ENCODE data around the gene SLC35G6. TPM values are rescaled to one million over a fixed set of nuclear protein-coding genes. Genes with fewer than 3 reads are reported as not detected.
"Not testable (repeated sequence)": the region's sequence is repeated elsewhere in the genome, so short reads cannot be mapped to it uniquely, and the experiment has no call there.

Gene SLC35G6
- total RNA-seq, 2 donors from 2014 or later, result not detected

- Mint-ChIP-seq H3K27ac (peak overlapping the region; percentile 50), H3K4me1 (peaks cover 5% of the 10 kb centered on the region), H3K27me3 (no peaks in the 10 kb centered on the region), H3K4me3 (no peak overlapping the region), H3K36me3 (ENCODE audit: low read depth) (peaks cover 30% of the 10 kb centered on the region), H3K9me3 (no peaks in the 10 kb centered on the region)
- no peak for ATAC-seq (replicated peaks)
Observed at GRCh38 chr17:7467498-7467897, 13.7 kb upstream of the SLC35G6 start.

- Mint-ChIP-seq H3K27ac (no peak overlapping the region), H3K27me3 (no peaks in the 10 kb centered on the region), H3K4me3 (no peak overlapping the region)
Observed at GRCh38 chr17:7468290-7468689, 13.0 kb upstream of the SLC35G6 start.

GRCh38 chr17:7468804-7469389 is 12.3 kb upstream of the SLC35G6 start:
- Mint-ChIP-seq H3K4me1 (peaks cover 5% of the 10 kb centered on the region), H3K9me3 (no peaks in the 10 kb centered on the region), H3K27ac (no peak overlapping the region), H3K27me3 (no peaks in the 10 kb centered on the region), H3K36me3 (ENCODE audit: low read depth) (peaks cover 18% of the 10 kb centered on the region), H3K4me3 (no peak overlapping the region)
- ATAC-seq (replicated peaks), result no peak

More at GRCh38 chr17:7468290-7468689, 13.0 kb upstream of the SLC35G6 start:
- Mint-ChIP-seq H3K4me1 (peaks cover 5% of the 10 kb centered on the region), H3K9me3 (no peaks in the 10 kb centered on the region), H3K36me3 (ENCODE audit: low read depth) (peaks cover 24% of the 10 kb centered on the region)
- ATAC-seq (replicated peaks), result no peak

- H3K27me3 Mint-ChIP-seq; H3K4me1 Mint-ChIP-seq; H3K4me3 Mint-ChIP-seq; ATAC-seq (replicated peaks); H3K27ac Mint-ChIP-seq; H3K9me3 Mint-ChIP-seq: not testable (repeated sequence)
- H3K36me3 Mint-ChIP-seq (ENCODE audit: low read depth), result peaks cover 12% of the 10 kb centered on the region
Observed at GRCh38 chr17:7469843-7470242, 11.4 kb upstream of the SLC35G6 start.

- H3K27me3 Mint-ChIP-seq; ATAC-seq (replicated peaks); H3K27ac Mint-ChIP-seq; H3K4me1 Mint-ChIP-seq; H3K4me3 Mint-ChIP-seq; H3K9me3 Mint-ChIP-seq: not testable (repeated sequence)
- peaks cover 12% of the 10 kb centered on the region for H3K36me3 Mint-ChIP-seq (ENCODE audit: low read depth)
Observed at GRCh38 chr17:7470457-7470973, 10.7 kb upstream of the SLC35G6 start.

- Mint-ChIP-seq H3K9me3 (no peaks in the 10 kb centered on the region), H3K36me3 (ENCODE audit: low read depth) (peaks cover 4% of the 10 kb centered on the region), H3K27ac (peak overlapping the region; percentile 41), H3K4me3 (no peak overlapping the region), H3K27me3 (no peaks in the 10 kb centered on the region), H3K4me1 (peaks cover 15% of the 10 kb centered on the region)
- no peak for ATAC-seq (replicated peaks)
Observed at GRCh38 chr17:7471729-7472128, 9.5 kb upstream of the SLC35G6 start.

GRCh38 chr17:7474767-7475166 is 6.5 kb upstream of the SLC35G6 start:
- H3K4me3 Mint-ChIP-seq; H3K36me3 Mint-ChIP-seq (ENCODE audit: low read depth); H3K27me3 Mint-ChIP-seq; H3K9me3 Mint-ChIP-seq; ATAC-seq (replicated peaks): not testable (repeated sequence)
- Mint-ChIP-seq H3K4me1 (peaks cover 26% of the 10 kb centered on the region), H3K27ac (peak overlapping the region; percentile 33)

- Mint-ChIP-seq H3K27ac (peak overlapping the region; percentile 57), H3K27me3 (no peaks in the 10 kb centered on the region), H3K9me3 (no peaks in the 10 kb centered on the region), H3K4me3 (peak overlapping the region; percentile 88), H3K36me3 (ENCODE audit: low read depth) (peaks cover 8% of the 10 kb centered on the region), H3K4me1 (peaks cover 31% of the 10 kb centered on the region)
- no peak for ATAC-seq (replicated peaks)
Observed at GRCh38 chr17:7475764-7476422, 5.4 kb upstream of the SLC35G6 start.

- Mint-ChIP-seq H3K36me3 (ENCODE audit: low read depth) (peaks cover 8% of the 10 kb centered on the region), H3K27ac (peak overlapping the region; percentile 57), H3K4me3 (peak overlapping the region; percentile 88), H3K9me3 (no peaks in the 10 kb centered on the region), H3K4me1 (peaks cover 31% of the 10 kb centered on the region), H3K27me3 (no peaks in the 10 kb centered on the region)
- no peak for ATAC-seq (replicated peaks)
Observed at GRCh38 chr17:7476494-7476893, 4.8 kb upstream of the SLC35G6 start.

- Mint-ChIP-seq H3K27me3 (no peaks in the 10 kb centered on the region), H3K9me3 (no peaks in the 10 kb centered on the region), H3K4me3 (peak overlapping the region; percentile 88), H3K4me1 (peaks cover 32% of the 10 kb centered on the region), H3K36me3 (ENCODE audit: low read depth) (peaks cover 8% of the 10 kb centered on the region), H3K27ac (peak overlapping the region; percentile 57)
- no peak for ATAC-seq (replicated peaks)
Observed at GRCh38 chr17:7476951-7477350, 4.3 kb upstream of the SLC35G6 start.

GRCh38 chr17:7477392-7478275 is 3.6 kb upstream of the SLC35G6 start:
- no peaks in the 10 kb centered on the region for H3K27me3 Mint-ChIP-seq
- H3K27ac Mint-ChIP-seq, result peak overlapping the region; percentile 86
- H3K4me1 Mint-ChIP-seq, result peaks cover 36% of the 10 kb centered on the region
- H3K4me3 Mint-ChIP-seq, result peak overlapping the region; percentile 88
- H3K36me3 Mint-ChIP-seq (ENCODE audit: low read depth), result peaks cover 8% of the 10 kb centered on the region
- H3K9me3 Mint-ChIP-seq, result no peaks in the 10 kb centered on the region
- no peak for ATAC-seq (replicated peaks)

- Mint-ChIP-seq H3K36me3 (ENCODE audit: low read depth) (peaks cover 10% of the 10 kb centered on the region), H3K4me1 (peaks cover 42% of the 10 kb centered on the region), H3K9me3 (no peaks in the 10 kb centered on the region), H3K27me3 (no peaks in the 10 kb centered on the region), H3K4me3 (peak overlapping the region; percentile 88), H3K27ac (peak overlapping the region; percentile 86)
- ATAC-seq (replicated peaks), result peak; percentile 50
Observed at GRCh38 chr17:7478276-7479212, 2.7 kb upstream of the SLC35G6 start.

GRCh38 chr17:7479213-7480088 is 1.8 kb upstream of the SLC35G6 start, which contains the start of gene ZBTB4:
ZBTB4 (minus strand) TSS chr17:7479631; CDS start chr17:7466801, 12,830 bp downstream.
- H3K27me3 Mint-ChIP-seq, result no peaks in the 10 kb centered on the region
- ATAC-seq (replicated peaks), result peak; percentile 20
- peak within 1 kb of the TSS; percentile 88 for H3K4me3 Mint-ChIP-seq
- H3K36me3 Mint-ChIP-seq (ENCODE audit: low read depth), result peaks cover 19% of the 10 kb centered on the region
- H3K4me1 Mint-ChIP-seq, result peaks cover 42% of the 10 kb centered on the region
- H3K27ac Mint-ChIP-seq, result peak within 1 kb of the TSS; percentile 94
- H3K9me3 Mint-ChIP-seq, result no peaks in the 10 kb centered on the region
